ENCODE measurements around the gene LAPTM4A.

DNA sequence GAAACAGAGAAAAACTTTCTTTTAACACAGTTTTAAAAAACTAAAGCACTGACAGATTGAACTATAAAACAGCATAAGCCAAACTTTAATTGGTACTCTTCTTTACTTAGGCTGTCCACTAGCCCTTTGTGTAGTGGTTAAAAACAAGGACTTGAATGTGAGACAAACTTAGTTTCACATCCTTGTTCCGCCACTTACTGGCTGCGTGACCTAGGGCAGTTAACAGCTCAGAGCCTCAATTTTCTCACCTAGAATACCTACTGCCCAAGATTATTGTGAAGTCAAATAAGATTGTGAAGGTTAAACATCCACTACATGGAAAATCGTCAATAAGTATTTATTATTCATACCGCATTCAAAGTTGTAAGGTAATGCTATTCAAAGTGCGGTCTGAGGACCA is 63.5 kb downstream of the LAPTM4A start:
- TF ChIP-seq, protein P1, sequence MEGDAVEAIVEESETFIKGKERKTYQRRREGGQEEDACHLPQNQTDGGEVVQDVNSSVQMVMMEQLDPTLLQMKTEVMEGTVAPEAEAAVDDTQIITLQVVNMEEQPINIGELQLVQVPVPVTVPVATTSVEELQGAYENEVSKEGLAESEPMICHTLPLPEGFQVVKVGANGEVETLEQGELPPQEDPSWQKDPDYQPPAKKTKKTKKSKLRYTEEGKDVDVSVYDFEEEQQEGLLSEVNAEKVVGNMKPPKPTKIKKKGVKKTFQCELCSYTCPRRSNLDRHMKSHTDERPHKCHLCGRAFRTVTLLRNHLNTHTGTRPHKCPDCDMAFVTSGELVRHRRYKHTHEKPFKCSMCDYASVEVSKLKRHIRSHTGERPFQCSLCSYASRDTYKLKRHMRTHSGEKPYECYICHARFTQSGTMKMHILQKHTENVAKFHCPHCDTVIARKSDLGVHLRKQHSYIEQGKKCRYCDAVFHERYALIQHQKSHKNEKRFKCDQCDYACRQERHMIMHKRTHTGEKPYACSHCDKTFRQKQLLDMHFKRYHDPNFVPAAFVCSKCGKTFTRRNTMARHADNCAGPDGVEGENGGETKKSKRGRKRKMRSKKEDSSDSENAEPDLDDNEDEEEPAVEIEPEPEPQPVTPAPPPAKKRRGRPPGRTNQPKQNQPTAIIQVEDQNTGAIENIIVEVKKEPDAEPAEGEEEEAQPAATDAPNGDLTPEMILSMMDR (IDR thresholded peaks at IDR 0.05): no peak
- TF ChIP-seq POLR2AphosphoS5 (IDR thresholded peaks at IDR 0.05) (no peak), POLR2A (IDR thresholded peaks at IDR 0.05) (no peak)

All from breast epithelium (tissue), 3 donors.